ENCODE measurements around the gene CORO6. TPM values are rescaled to one million over a fixed set of nuclear protein-coding genes. Genes with fewer than 3 reads are reported as not detected.

The CORO6 gene
- total RNA-seq, 3 donors from 2014 or later = 1.2 to 21.3 (median 2.5) TPM

DNA sequence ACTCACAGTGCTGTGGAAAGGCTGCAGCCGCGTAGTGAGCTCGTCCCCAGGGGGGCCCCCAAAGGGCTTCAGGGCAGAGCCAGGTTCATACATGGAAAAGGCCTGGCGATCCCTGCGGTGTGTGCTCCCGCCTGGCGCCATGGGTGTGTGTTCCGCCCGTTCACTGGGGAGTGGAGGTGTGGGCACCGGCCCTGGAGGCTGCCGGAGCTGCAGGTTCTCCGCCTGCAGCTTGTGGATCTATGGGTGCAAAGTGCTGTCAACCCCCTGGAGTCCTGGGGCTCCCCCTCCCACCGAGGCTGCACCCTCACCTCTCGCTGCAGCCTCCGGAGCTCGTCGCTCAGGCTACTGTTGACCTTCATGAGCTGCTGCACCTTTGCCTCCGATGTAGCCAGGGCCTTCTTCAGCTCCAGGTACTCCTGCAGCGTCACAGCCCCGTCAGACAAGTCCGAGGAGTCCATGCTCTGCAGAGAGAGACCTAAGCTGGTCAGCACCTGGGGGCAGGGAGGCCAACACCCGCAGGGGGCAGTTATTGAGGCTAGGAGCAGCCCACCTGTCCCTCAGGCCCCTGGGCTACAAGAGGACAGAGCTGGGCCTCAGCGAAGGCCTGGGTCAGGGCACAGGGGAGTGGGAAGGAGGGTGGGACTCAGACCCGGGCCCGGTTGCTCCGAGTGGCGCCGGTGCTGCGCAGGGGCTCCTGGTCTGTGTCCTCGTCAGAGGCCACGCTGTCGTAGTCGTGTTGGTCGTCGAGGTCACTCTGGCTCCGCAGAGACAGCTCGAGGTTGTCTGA is 46.3 kb downstream of the CORO6 start:
- ATAC-seq = no peak
- DNase-seq = peak in 1 of 3 donors; percentile 31
- Histone ChIP-seq H3K9me3 (no peaks in the 10 kb centered on the region), H3K36me3 (ENCODE audit: low read depth) (no peaks in the 10 kb centered on the region), H3K4me1 (ENCODE audit: low read depth) (peaks cover 12% of the 10 kb centered on the region), H3K4me3 (no peak overlapping the region)
- intact Hi-C loops (cut with DNase I, micrococcal nuclease) = no loop called here
- no peak for TF ChIP-seq CTCF (IDR thresholded peaks at IDR 0.05)

- intact Hi-C loops (cut with DNase I, micrococcal nuclease) = no loop called here
- DNase-seq (peak in 1 of 3 donors; percentile 34), ATAC-seq (no peak)
- TF ChIP-seq CTCF (IDR thresholded peaks at IDR 0.05) = no peak
- H3K4me3 ChIP-seq = no peak overlapping the region
- no peaks in the 10 kb centered on the region for H3K9me3 ChIP-seq
- no peaks in the 10 kb centered on the region for H3K36me3 ChIP-seq (ENCODE audit: low read depth)
- peaks cover 15% of the 10 kb centered on the region for H3K4me1 ChIP-seq (ENCODE audit: low read depth)
These were observed 47.0 kb downstream of the CORO6 start for GRCh38 chr17:29575511-29576213.

DNA sequence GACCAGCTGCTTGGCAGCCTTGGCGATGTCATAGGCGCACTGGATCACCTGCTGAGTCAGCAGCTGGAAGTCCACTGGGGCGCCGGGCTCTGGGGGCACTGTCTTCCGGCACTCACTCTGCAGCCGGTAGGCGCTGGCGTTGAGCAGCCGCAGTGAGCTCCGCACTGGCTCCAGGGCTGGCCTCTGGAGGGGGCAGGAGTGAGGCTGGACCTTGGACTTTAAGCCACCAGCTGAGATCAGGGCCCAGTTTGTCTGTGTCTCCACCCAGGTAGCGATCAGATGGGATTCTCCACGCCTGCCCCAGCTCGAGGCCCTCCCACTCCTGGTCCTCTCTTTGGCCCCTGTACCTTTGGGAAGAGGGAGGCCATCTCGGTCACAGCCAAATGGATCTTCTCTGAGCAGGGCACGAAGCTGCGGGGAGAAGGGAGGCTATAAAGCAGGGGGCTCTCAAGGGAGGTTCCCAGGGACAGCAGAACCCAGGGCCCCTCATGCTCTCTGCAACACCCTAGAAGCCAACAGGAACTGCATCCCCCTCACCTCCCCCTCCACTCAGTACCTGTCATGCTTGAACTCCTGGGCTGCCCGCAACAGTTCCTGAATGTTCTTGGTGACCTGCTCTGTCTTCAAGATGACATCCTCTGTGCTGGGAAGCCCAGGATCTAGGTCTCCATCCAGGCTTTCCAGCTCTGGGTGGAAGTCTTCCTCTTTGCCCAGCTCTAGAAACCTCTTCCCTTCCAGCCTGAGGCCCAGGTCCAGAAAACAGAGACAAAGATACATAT is 47.8 kb downstream of the CORO6 start:
- no peaks in the 10 kb centered on the region for H3K9me3 ChIP-seq
- ATAC-seq = peak; percentile 90
- intact Hi-C loops (cut with DNase I, micrococcal nuclease) = no loop called here
- no peaks in the 10 kb centered on the region for H3K36me3 ChIP-seq (ENCODE audit: low read depth)
- H3K4me1 ChIP-seq (ENCODE audit: low read depth) = peaks cover 15% of the 10 kb centered on the region
- peak; percentile 82 to 89 (median 83) for DNase-seq
- no peak overlapping the region for H3K4me3 ChIP-seq
- TF ChIP-seq CTCF (IDR thresholded peaks at IDR 0.05) = no peak

- H3K9me3 ChIP-seq = no peaks in the 10 kb centered on the region
- H3K4me3 ChIP-seq = no peak overlapping the region
- no peak for ATAC-seq
- no peaks in the 10 kb centered on the region for H3K36me3 ChIP-seq (ENCODE audit: low read depth)
- DNase-seq = peak in 1 of 3 donors; percentile 27
- no peak for TF ChIP-seq CTCF (IDR thresholded peaks at IDR 0.05)
- peaks cover 22% of the 10 kb centered on the region for H3K4me1 ChIP-seq (ENCODE audit: low read depth)
- intact Hi-C loops (cut with DNase I, micrococcal nuclease) = no loop called here
These were observed 48.6 kb downstream of the CORO6 start for GRCh38 chr17:29573871-29574731.

GRCh38 chr17:29573558-29573869 is 49.2 kb downstream of the CORO6 start:
- ATAC-seq (no peak), DNase-seq (peak in 1 of 3 donors; percentile 30)
- TF ChIP-seq CTCF (IDR thresholded peaks at IDR 0.05) = no peak
- no peak overlapping the region for H3K4me3 ChIP-seq
- intact Hi-C loops (cut with DNase I, micrococcal nuclease) = no loop called here
- no peaks in the 10 kb centered on the region for H3K9me3 ChIP-seq
- H3K4me1 ChIP-seq (ENCODE audit: low read depth) = peaks cover 25% of the 10 kb centered on the region
- H3K36me3 ChIP-seq (ENCODE audit: low read depth) = no peaks in the 10 kb centered on the region

All from mucosa of descending colon (tissue), 3 donors.